ENCODE results near the gene MACROH2A1.

Gene MACROH2A1

DNA sequence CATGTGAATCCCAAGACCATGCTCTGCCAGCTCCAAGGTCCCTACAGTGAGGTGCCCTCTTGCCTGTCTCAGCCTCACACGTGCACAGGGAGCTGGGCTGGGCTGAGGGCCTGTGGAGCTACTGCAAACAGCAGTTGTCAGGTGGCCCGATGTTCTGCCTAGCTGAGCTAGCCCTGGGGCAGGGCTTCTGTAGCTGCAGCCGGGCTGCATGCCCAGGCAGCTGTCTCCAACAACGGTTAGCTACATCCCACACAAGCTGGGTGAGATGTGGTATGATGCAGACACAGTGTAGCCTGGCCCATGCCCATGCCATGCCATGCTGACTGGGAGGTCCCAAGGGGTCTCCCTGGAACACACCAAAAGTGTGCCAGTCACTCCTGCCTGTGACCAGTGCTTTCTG is 62.0 kb downstream of the MACROH2A1 start:
- TF ChIP-seq, protein P1, sequence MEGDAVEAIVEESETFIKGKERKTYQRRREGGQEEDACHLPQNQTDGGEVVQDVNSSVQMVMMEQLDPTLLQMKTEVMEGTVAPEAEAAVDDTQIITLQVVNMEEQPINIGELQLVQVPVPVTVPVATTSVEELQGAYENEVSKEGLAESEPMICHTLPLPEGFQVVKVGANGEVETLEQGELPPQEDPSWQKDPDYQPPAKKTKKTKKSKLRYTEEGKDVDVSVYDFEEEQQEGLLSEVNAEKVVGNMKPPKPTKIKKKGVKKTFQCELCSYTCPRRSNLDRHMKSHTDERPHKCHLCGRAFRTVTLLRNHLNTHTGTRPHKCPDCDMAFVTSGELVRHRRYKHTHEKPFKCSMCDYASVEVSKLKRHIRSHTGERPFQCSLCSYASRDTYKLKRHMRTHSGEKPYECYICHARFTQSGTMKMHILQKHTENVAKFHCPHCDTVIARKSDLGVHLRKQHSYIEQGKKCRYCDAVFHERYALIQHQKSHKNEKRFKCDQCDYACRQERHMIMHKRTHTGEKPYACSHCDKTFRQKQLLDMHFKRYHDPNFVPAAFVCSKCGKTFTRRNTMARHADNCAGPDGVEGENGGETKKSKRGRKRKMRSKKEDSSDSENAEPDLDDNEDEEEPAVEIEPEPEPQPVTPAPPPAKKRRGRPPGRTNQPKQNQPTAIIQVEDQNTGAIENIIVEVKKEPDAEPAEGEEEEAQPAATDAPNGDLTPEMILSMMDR (IDR thresholded peaks at IDR 0.05) = no peak
- Histone ChIP-seq H3K4me3 (ENCODE audit: low read depth in 1 of 2, low read length in 1 of 2) (no peak overlapping the region), H3K27me3 (no peaks in the 10 kb centered on the region), H3K4me1 (ENCODE audit: control insufficient read depth in 1 of 2, insufficient read depth in 1 of 2, low read depth in 1 of 2, low read length in 1 of 2) (no peaks in the 10 kb centered on the region), H3K9me3 (no peaks in the 10 kb centered on the region), H3K27ac (no peak overlapping the region), H3K36me3 (peaks cover 99% of the 10 kb centered on the region)

DNA sequence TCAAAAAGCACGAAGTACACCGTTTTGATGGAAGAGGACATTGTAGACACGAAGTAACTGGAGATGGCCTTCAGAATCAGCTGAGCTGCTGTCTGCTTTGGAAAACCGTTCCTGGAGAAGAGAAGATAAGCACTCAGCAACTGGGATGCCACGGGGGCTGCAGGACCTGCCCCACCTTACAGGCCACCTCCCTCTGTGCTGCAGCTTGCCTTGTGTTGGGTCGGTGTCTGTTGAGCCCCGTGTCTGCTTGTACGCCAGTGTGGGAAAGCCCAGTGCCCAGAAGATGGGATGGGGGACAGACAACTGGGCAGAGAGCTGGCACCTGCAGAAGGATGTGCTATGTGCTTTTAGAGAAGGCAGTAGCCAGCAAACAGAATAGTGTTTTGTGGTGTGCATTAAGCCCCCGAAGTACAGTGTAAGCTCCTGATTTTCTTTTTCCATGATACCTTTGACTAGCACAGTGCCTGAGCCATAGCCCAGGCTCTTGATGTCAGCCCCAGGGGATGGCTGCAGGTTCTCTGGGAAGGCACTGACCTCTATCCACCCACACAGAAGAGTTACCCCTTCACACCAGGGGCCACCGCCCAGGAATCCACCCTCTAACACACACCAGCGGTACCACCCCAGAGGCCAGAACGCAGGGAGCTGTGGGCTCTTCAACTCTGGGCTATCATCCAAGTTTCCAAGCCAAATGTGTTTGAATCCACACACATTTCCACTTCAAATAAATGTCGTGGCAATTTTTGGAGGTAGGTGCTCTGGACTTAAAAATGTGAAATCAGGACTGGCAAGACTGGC is 63.8 kb downstream of the MACROH2A1 start:
- H3K9me3 ChIP-seq = no peaks in the 10 kb centered on the region
- H3K36me3 ChIP-seq = peaks cover 99% of the 10 kb centered on the region
- TF ChIP-seq, protein P1 (IDR thresholded peaks at IDR 0.05) = no peak
- H3K27ac ChIP-seq = no peak overlapping the region
- no peaks in the 10 kb centered on the region for H3K27me3 ChIP-seq
- no peaks in the 10 kb centered on the region for H3K4me1 ChIP-seq (ENCODE audit: control insufficient read depth in 1 of 2, insufficient read depth in 1 of 2, low read depth in 1 of 2, low read length in 1 of 2)
- no peak overlapping the region for H3K4me3 ChIP-seq (ENCODE audit: low read depth in 1 of 2, low read length in 1 of 2)

DNA sequence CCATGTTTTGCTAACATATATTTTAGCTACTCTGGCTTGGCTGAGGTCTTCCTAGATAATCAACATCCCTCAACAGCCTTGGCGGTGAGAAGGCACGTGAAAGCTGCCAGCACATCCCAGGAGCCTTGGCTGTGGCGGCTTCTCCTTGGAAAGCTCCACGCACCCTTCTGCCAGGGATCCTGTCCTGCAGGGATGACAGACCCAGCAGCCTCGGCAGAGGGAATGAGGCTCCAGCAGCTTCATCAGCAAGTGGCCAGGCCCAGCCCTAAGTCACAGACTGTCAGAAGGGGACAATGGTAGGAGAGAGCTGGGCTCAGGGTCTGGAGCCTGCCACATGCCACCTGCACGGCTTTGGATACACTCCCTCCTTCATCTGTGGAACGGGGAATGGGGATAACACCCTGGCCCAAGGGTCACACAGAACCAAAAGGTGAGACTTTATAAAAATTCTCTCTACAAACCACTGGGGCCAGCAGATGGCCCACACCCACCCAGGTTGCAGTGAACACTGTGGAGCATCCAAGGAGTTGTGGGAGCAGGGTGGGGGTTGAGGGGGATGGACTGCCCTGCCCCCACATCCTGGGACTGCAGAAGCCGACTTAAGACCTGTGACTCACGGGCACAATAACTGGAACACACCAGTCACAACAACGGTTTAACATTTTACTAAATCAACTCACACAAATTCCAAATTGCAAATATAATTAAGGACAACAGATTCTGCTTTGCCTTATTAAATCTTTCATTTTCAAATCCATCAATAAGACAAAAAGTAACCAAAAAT is 65.1 kb downstream of the MACROH2A1 start:
- H3K4me1 ChIP-seq (ENCODE audit: control insufficient read depth in 1 of 2, insufficient read depth in 1 of 2, low read depth in 1 of 2, low read length in 1 of 2) = no peaks in the 10 kb centered on the region
- H3K4me3 ChIP-seq (ENCODE audit: low read depth in 1 of 2, low read length in 1 of 2) = no peak overlapping the region
- TF ChIP-seq, protein P1 (IDR thresholded peaks at IDR 0.05) = no peak
- H3K27me3 ChIP-seq = no peaks in the 10 kb centered on the region
- H3K27ac ChIP-seq = no peak overlapping the region
- H3K9me3 ChIP-seq = no peaks in the 10 kb centered on the region
- H3K36me3 ChIP-seq = peaks cover 99% of the 10 kb centered on the region

DNA sequence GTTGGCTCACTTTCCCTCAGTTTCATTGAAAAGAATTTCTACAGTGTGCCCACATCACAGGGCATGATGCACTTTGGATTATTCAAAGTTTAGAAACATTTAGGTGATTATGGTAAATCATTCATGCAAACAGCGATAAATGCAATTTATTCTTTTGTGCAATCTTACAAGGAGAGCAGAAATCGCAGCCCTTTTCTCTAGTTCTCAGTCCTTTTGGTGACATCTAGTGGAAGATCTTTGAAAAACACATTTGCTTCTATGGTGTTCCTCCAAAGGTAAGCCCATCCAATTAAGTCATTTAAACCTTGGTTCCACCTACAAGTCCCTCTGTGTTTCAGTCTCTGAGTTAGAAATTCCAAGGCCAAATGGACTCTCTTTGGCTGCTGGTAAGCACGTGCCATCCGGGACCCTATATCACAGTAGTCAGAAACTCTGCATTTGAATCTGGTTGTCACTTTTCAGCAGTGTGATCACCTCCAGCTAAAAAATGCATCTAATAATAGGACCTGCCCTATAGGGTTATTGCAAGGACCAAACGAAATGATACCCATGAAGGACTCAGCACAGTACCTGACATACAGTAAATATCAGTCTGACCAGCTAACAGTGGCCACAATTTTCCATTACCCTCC is 66.4 kb downstream of the MACROH2A1 start:
- Histone ChIP-seq H3K4me1 (ENCODE audit: control insufficient read depth in 1 of 2, insufficient read depth in 1 of 2, low read depth in 1 of 2, low read length in 1 of 2) (no peaks in the 10 kb centered on the region), H3K9me3 (no peaks in the 10 kb centered on the region), H3K27me3 (no peaks in the 10 kb centered on the region), H3K36me3 (peaks cover 91% of the 10 kb centered on the region), H3K4me3 (ENCODE audit: low read depth in 1 of 2, low read length in 1 of 2) (no peak overlapping the region), H3K27ac (no peak overlapping the region)
- TF ChIP-seq, protein P1 (IDR thresholded peaks at IDR 0.05) = no peak

DNA sequence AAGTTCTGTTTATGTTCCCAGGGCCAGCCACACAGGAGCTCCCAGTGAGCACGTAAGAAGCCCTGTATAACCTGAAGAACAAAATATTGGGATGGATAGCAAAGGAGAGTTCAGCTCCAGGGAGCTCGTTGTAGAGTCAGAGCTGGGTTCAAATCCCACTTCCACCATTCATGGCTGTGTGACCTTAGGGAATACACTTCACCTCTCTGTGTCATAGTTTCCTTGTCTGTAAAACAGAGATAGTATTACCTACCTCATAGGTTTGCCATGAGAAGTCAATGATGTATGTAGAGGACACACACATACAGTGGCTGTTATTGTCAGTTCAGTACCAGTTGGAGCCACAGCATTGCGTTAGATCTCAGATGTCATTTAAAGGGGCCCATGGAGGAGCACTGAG is 67.4 kb downstream of the MACROH2A1 start:
- peaks cover 81% of the 10 kb centered on the region for H3K36me3 ChIP-seq
- H3K4me3 ChIP-seq (ENCODE audit: low read depth in 1 of 2, low read length in 1 of 2) = no peak overlapping the region
- TF ChIP-seq, protein P1 (IDR thresholded peaks at IDR 0.05) = no peak
- H3K4me1 ChIP-seq (ENCODE audit: control insufficient read depth in 1 of 2, insufficient read depth in 1 of 2, low read depth in 1 of 2, low read length in 1 of 2) = no peaks in the 10 kb centered on the region
- H3K9me3 ChIP-seq = no peaks in the 10 kb centered on the region
- H3K27ac ChIP-seq = no peak overlapping the region
- H3K27me3 ChIP-seq = no peaks in the 10 kb centered on the region

All from neutrophil (primary cell).